ENCODE results near the gene JAKMIP3. TPM values are rescaled to one million over a fixed set of nuclear protein-coding genes. Genes with fewer than 3 reads are reported as not detected.

JAKMIP3 gene
- total and polyA plus RNA-seq, 8 donors = 0.22 to 0.50 (median 0.37) TPM

DNA sequence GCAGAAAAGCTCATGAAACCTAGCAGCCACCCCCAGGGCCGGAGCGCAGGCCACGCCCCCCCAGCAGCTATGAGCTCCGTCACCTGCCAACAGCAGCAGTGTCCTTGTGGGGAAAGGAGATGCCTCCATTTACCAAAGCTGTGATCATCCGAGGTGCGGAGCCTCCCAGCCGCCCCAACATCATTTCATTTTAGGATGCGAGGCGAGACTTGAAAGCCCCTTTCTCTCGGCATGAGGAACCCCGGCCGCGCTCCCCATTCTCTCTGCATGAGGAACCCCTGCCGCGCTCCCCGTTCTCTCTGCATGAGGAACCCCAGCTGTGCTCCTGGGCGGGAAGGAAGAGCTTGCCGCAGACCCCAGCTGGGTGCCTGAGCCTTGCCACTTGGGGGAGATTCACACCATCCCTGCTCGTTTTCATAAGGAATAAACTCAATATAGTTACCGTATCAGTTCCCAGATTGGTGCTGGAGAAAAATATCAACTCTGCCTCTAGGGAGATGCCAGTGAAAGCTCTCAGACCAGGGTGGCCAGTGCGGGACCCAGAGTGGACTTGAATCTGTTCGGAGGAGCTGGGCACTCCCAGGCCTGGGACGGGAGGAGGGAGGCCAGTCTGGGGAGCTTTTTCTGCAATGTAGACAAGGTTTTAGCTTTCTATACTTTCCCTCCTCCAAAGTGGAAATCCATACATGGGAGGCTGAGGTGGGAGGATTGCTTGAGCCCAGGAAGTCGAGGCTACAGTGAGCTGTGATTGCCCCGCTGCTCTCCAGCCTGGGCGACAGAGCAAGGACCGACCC is 35.0 kb downstream of the JAKMIP3 start:
- Histone ChIP-seq H3K4me3 (no peak overlapping the region), H3K27me3 (peaks cover 0 to 44% of the 10 kb centered on the region in 2 donors), H3K9me3 (no peaks in the 10 kb centered on the region), H3K4me1 (no peaks in the 10 kb centered on the region), H3K36me3 (no peaks in the 10 kb centered on the region), H3K27ac (no peak overlapping the region)
- peak in 1 of 4 donors; percentile 78 for DNase-seq
- TF ChIP-seq, protein P1, sequence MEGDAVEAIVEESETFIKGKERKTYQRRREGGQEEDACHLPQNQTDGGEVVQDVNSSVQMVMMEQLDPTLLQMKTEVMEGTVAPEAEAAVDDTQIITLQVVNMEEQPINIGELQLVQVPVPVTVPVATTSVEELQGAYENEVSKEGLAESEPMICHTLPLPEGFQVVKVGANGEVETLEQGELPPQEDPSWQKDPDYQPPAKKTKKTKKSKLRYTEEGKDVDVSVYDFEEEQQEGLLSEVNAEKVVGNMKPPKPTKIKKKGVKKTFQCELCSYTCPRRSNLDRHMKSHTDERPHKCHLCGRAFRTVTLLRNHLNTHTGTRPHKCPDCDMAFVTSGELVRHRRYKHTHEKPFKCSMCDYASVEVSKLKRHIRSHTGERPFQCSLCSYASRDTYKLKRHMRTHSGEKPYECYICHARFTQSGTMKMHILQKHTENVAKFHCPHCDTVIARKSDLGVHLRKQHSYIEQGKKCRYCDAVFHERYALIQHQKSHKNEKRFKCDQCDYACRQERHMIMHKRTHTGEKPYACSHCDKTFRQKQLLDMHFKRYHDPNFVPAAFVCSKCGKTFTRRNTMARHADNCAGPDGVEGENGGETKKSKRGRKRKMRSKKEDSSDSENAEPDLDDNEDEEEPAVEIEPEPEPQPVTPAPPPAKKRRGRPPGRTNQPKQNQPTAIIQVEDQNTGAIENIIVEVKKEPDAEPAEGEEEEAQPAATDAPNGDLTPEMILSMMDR (IDR thresholded peaks at IDR 0.05) = no peak
- intact Hi-C loops (cut with DNase I) = no loop called here
- ATAC-seq = no peak

DNA sequence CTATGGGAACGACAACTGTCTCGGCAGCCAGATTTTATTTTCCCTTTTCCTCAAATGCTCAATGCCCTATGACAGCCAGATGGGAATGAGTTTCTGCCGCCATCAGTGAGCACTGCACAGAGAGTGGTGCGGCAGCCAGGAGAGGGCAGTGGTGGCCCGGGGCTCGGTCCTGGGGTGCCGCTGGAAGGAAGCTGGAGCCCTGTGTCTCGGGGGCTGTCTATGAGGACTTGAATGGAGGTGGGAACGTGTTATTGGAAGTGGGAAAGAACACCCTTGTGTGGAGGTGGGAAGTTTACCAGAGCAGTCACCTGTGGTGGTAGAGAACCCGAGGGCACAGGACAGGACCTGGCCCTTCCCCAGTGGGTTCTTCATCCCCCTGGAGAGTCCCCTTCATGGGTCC is 35.8 kb downstream of the JAKMIP3 start:
- Histone ChIP-seq H3K27ac (no peak overlapping the region), H3K4me1 (no peaks in the 10 kb centered on the region), H3K27me3 (peaks cover 0 to 39% of the 10 kb centered on the region in 2 donors), H3K4me3 (no peak overlapping the region), H3K36me3 (no peaks in the 10 kb centered on the region), H3K9me3 (no peaks in the 10 kb centered on the region)
- intact Hi-C loops (cut with DNase I) = no loop called here
- DNase-seq = peak in 2 of 4 donors; percentile 16 to 39
- ATAC-seq = no peak
- TF ChIP-seq, protein P1 (IDR thresholded peaks at IDR 0.05) = no peak

DNA sequence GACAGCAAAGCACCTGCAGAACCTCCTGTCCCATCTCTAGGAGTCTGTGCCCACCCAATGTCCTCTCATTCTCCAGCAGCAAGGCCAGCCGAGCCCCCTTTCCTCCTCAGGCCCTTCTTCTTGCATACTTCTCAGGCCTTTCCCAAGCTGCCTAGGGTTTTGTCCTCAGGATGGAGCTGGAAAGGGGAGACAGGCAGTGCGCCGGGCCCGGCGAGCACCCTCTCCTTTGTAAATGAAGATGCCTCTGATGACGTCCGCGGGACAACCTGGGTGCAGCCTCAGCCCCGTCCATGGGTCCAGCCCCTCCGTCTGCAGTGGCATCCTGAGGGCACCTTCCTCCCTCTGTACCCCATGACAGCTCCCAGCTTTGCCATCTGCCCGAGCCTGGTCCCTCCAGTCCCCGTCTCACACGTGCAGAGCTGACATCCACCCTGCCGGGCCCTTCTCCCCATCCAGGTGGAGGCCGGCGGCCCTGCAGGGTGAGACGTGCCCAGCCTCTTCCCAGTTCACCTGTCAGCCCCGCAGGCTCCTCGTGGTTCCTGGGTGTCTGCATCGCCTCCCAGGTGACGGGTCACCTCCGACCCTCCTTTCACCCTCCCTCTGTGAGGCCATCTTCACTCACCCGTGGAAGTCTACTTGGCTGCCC is 36.4 kb downstream of the JAKMIP3 start:
- DNase-seq (peak in 2 of 4 donors; percentile 11 to 70), ATAC-seq (no peak)
- TF ChIP-seq, protein P1 (IDR thresholded peaks at IDR 0.05) = no peak
- intact Hi-C loops (cut with DNase I) = no loop called here
- H3K36me3 ChIP-seq = no peaks in the 10 kb centered on the region
- peaks cover 0 to 33% of the 10 kb centered on the region in 2 donors for H3K27me3 ChIP-seq
- no peaks in the 10 kb centered on the region for H3K4me1 ChIP-seq
- no peak overlapping the region for H3K27ac ChIP-seq
- no peak overlapping the region for H3K4me3 ChIP-seq
- no peaks in the 10 kb centered on the region for H3K9me3 ChIP-seq

DNA sequence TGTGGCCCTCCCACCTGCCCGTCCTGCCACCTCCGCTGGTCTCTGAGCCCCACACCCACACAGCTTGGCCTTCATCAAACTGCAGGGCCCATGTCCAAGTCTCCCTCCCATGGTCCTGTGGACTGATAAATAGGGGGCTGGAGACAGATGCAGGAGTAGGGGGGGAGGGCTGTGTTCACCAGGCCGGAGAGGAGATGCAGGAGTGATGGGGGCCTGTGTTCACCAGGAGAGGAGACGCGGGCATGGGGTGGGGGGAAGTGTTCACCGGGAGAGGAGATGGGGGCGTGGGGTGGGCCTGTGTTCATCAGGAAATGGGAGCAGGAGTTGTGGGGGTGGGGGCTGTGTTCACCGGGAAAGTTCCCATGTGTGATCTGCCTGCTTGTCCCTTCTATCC is 37.0 kb downstream of the JAKMIP3 start:
- no peak for ATAC-seq
- peak in 2 of 4 donors; percentile 17 to 38 for DNase-seq
- Histone ChIP-seq H3K9me3 (no peaks in the 10 kb centered on the region), H3K27ac (no peak overlapping the region), H3K4me3 (no peak overlapping the region), H3K4me1 (no peaks in the 10 kb centered on the region), H3K27me3 (peaks cover 0 to 30% of the 10 kb centered on the region in 2 donors), H3K36me3 (no peaks in the 10 kb centered on the region)
- TF ChIP-seq, protein P1 (IDR thresholded peaks at IDR 0.05) = no peak
- intact Hi-C loops (cut with DNase I) = no loop called here
